HG03521 (cell line): ENCODE data around the gene MRPL54.

ENCODE experiments used
- ATAC-seq: cut with Tn5 transposase; IDR thresholded peaks from one replicate; pipeline ENCODE4 v1.9.1; 2021; ENCODE audit warnings: mild to moderate bottlenecking, moderate library complexity; ENCODE audit not compliant: unreplicated experiment

MRPL54 gene

DNA sequence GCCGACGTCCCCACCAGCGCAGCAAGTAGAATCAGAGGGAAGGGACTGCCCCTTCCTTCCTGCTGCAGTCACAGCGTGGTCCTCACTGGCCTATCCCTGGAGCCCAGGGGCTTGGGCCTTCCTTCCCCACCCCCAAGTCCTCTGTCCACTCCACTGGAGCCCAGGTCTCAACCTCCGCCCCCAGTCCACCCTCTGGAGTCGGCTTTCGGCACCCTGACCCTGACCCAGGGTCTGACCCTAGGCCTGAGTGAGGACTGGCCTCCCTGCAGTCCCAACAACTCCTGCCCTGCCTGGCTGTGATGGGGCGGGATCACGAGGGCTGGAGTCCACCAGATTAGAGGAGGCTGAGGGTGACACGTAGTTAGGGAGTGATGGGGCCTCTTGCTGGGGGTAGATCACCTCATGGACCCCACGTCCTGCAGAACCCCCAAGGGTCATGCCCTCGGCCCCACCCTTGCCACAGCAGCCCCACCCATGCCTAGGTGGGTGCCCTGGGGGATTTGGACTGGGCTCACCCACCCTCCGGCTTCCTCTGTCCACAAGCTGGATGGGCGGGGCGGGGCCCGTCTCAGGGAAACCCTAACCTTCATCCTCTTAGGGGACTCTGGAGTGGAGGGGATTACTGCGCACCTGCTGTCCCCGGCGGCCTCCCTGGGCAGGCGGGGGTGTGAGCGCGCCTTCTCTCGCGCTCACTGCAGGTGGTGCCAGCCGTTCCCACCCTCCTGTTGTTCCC lies 5.7 kb downstream of the MRPL54 start:
- ATAC-seq: no peak

GRCh38 chr19:3768748-3769099 lies 6.2 kb downstream of the MRPL54 start:
- no peak for ATAC-seq

DNA sequence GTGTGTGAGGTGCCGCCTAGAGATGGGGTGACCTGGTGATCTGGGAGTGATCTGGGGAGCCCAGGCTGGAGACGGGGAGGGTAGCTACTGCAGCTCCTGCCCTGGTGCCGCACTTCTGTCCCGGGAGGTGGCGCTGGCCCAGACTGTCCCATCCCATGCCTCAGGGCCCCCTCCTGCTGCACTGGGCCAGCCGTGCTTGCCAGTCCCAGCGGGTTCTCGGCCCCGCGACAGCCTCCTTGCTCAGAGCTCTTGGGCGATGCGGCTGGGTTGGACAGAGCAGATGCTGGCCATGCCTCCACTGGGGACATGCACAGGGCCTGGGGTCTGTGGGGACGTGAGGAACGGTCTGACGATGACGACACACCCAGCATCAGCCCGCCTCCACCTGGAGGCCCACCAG lies 7.0 kb downstream of the MRPL54 start:
- ATAC-seq: no peak

- no peak for ATAC-seq
These were observed 7.9 kb downstream of the MRPL54 start for GRCh38 chr19:3770136-3770999.

DNA sequence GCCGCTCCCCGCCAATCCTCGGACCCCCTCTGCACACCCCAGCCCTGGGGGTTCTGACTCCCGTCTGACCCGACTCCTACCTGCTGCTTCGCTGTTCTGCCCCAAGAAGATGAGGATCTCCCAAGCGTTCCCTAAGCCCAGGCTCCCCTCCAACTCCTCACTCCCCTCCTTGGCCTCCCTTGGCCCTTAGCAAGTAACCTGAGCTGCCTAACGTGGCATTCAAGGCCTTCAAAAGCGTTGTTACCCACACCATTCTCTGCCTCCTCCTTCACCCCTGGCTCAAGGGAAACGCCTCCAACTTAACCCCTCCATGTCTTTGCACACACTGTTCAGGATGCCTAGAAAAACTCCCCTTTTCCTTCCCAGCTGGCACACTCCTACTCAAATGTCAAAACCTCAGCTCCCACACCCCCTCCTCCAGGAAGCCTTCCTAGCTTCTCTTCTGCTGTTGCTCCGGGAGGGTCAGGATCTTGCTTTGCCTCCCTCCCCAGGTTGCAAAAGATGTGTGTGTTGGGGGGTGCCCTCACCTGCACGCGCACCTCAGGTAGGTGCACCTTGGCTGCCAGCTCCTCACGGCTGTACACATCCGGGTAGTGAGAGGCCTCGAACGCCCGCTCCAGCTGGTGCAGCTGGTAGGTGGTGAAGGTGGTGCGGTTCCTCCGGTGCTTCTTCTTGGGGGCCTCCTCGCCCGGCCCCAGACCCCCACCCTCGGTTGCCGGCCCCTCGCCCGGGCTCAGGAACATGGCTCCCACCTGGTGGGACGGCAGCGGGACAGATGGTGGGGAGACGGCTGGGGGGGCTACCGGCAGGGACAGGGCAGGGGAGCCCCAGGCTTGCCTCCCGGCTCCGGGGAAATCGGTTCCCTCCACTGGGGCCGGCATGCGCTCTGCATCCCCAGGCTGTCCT lies 8.8 kb downstream of the MRPL54 start:
- no peak for ATAC-seq

DNA sequence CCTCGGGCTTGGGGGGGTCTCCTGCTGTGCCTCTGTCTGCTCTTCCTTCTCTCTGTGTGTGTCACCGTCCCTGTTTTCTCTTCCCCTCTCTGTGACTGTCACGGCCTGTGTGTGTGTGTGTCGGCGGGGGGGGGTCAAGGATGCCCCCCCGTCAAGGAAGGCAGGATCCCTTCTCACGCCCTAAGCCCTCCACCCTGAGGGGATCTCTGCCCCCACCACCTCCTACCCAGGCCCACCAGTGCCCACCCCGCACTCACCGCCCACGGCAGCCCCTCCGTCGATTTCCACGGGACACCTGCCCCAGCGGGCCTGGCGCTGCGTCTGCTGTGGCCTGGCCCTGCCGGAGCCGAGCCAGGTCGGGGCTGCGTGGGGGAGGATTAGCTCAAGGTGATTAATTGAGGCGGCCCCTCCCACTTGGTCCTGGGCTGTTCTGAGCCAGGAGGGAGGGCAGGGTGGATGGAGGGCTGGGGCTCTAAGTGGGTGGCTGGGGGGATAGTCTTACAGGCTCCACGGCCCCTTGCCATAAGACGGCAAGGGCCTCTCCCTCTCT lies 9.5 kb downstream of the MRPL54 start, which contains the start of gene RAX2:
TSS of gene RAX2 (minus strand) at position 323 of the 550 bp plus-strand sequence. CDS start 486 bp downstream, outside the sequence.
- no peak for ATAC-seq

GRCh38 chr19:3773814-3774515 lies 11.5 kb downstream of the MRPL54 start:
- no peak for ATAC-seq

DNA sequence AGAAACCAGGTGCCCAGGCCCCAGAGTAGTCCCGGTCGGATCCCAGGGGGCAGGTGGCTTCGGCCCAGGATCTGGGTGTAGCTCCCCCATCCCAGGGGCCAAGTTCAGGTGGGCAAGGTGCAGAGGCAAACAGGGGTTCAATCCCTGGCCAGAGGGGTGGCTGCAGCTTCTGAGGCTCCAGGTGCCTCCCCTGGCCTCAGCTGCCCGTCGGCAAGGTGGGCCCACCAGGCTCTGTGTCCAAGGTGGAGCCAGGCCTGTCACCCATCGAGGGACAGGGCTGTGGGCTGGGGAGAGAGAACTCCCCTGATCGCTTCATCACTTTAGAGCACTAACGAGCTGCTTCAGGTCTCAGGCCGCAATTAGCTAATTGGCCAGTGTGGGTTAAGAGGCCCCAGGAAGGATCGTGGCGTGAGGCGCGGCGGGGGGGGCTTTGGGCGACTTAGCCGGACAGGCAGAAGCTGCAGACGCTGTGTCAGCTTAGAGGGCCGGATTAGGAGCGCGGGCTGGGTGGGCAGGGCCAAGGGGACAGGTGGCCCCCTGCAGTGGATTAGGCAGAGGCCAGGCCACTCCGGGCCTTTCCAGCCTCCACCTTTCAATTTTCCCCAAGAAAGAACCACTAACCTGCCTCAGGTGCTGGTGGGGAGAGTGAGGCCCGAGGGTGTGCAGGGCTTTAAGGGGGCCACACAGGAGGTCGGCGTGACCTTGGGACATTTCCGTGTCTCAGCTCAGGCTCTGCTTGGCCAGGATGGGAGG lies 12.3 kb downstream of the MRPL54 start:
- ATAC-seq: no peak

DNA sequence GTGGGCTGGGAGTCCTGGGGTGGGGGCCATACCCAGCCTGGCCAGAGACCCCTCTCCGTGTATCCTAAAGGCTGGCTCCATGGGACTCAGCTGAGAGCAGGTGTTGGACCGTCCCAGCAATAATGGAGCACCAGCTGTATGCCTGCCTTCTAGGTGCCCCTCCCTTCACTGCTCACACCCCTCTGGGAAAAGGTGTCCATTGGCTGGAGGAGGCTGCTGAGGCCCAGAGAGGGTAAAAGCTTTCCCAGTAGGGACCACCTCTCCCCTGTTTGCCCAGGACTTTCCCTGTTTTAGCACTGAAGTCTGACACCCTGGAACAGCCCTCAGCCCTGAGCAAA lies 12.9 kb downstream of the MRPL54 start:
- ATAC-seq: no peak

DNA sequence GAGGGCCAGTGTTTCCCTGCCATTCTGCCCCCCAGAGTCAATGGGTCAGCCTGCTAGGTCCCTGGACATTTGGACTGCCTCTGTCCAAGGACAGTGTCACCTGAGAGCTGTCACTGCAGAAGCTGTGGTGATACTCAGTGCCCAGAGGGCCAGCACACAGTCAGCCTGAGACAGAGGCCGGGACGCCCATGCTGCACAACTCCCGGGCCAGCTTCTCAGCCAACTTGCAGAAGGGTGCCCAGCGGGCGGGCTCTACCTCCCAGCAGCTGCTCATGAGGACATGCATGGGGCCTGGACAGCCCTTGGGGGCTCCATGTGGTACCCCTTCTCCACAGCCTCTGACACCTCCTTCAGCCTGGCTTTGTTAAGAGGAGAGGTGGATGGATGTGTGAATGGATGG lies 13.3 kb downstream of the MRPL54 start:
- no peak for ATAC-seq

GRCh38 chr19:3776479-3777040 lies 14.1 kb downstream of the MRPL54 start:
- no peak for ATAC-seq

GRCh38 chr19:3778104-3778867 lies 15.8 kb downstream of the MRPL54 start:
- ATAC-seq: no peak

DNA sequence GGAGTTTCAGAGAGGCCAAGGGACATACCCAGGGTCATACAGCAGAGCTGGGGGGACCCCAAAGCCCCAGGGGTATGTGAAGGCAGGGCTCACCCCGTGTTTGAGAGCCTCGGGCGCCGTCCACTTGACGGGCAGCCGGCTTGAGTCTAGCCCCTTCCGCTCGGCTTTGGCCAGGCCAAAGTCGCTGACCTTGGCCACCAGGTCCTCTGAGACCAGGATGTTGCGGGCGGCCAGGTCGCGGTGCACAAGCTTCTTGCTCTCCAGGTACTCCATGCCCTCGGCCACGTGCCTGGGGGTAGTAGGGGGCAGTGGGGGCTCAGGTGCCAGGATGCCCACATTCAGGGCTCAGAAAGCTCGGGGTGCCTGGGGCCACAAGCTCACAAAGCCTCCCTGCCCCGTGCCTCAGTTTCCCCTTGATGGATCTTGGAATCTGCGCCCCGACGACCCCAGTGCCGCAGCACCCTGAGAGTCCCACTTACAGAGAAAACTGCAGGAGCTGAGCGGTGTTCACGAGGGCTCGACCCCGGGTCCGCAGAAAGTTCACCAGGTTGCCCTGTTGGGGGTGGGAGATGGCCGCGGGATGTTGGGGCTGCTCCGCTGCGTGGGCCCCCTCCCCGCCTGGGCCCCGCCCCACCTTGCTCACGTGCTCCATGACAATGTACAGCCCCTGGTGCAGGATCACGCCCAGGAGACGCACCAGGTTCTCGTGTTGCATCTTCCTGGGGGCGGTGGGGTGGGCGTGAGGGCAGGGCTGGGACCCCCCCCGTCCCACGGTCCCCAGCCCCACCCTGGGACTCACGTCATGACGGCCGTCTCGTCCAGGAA lies 16.6 kb downstream of the MRPL54 start:
- ATAC-seq: no peak

- no peak for ATAC-seq
These were observed 18.4 kb downstream of the MRPL54 start for GRCh38 chr19:3780786-3781304.

DNA sequence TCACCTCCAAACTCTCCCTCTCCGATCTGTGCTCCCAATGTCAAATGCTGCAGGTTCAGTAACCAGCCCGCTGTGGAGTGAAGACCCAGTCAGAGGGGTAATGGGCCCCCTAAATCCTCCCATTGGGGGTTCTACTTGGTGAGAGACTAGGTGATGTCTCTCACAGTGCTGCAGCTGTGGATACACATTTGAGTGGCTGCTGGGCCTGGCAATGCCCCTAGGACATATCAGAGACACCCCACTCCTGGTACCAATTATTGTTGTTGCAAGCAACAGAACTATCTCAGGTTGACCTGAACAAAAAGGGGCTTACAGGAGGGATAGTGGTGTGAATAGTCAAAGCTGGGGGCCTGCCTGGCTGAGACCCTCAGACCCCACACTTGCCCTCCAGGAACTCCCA lies 19.1 kb downstream of the MRPL54 start:
- ATAC-seq: no peak

DNA sequence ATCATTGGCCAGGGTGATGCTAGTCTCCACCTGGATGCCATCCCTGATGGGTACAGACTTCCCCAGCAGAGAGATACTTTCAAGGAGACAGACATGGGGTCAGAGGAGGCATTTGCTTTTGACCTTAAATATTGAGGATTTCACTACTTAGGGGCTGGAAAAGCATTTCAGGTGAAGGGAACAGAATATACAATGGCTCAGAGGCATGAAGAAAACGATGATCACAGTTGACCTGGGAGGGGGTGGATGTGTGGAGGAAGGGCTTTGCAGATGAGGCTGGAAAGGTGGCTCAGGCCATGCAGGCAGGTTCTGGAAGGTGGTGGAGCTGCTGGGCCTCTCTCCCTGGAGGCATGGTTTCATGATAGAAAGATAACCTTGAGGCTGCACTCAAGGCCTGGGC lies 19.8 kb downstream of the MRPL54 start:
- ATAC-seq: no peak

- ATAC-seq: no peak
These were observed 20.4 kb downstream of the MRPL54 start for GRCh38 chr19:3782903-3783302.
